ENCODE results near the gene COL12A1.

Gene COL12A1

GRCh38 chr6:75205776-75206575 is at the start of gene COL12A1:
TSS of gene COL12A1 (minus strand) at chr6:75206053. CDS start at chr6:75202792, 3,261 bp downstream.
- no peak for FAIRE-seq

- FAIRE-seq = no peak
These were observed 44.7 kb upstream of the COL12A1 start for GRCh38 chr6:75250552-75250951.

GRCh38 chr6:75249837-75250236 is 44.0 kb upstream of the COL12A1 start:
- no peak for FAIRE-seq

- FAIRE-seq = no peak
These were observed 40.5 kb upstream of the COL12A1 start for GRCh38 chr6:75246386-75246785.

- FAIRE-seq = no peak
These were observed 38.3 kb upstream of the COL12A1 start for GRCh38 chr6:75244063-75244584.

- FAIRE-seq = peak; percentile 98
These were observed 37.6 kb upstream of the COL12A1 start, which contains the start of gene COX7A2 for GRCh38 chr6:75243333-75244062. TSS of gene COX7A2 (minus strand) at chr6:75243801. CDS start at chr6:75243734, 67 bp downstream.

GRCh38 chr6:75236630-75237029 is 30.8 kb upstream of the COL12A1 start:
- FAIRE-seq = no peak

GRCh38 chr6:75235271-75235670 is 29.4 kb upstream of the COL12A1 start:
- no peak for FAIRE-seq

- FAIRE-seq = no peak
These were observed 28.4 kb upstream of the COL12A1 start for GRCh38 chr6:75234126-75234865.

- FAIRE-seq = no peak
These were observed 27.3 kb upstream of the COL12A1 start for GRCh38 chr6:75233092-75233615.

GRCh38 chr6:75230484-75231325 is 24.9 kb upstream of the COL12A1 start:
- FAIRE-seq = peak; percentile 64

GRCh38 chr6:75224303-75224926 is 18.6 kb upstream of the COL12A1 start:
- no peak for FAIRE-seq

GRCh38 chr6:75223428-75223827 is 17.6 kb upstream of the COL12A1 start:
- no peak for FAIRE-seq

- FAIRE-seq = peak; percentile 55
These were observed 16.4 kb upstream of the COL12A1 start for GRCh38 chr6:75222261-75222660.

GRCh38 chr6:75221116-75221515 is 15.3 kb upstream of the COL12A1 start:
- no peak for FAIRE-seq

- FAIRE-seq = no peak
These were observed 14.5 kb upstream of the COL12A1 start for GRCh38 chr6:75220357-75220756.

GRCh38 chr6:75219263-75219662 is 13.4 kb upstream of the COL12A1 start:
- no peak for FAIRE-seq

- FAIRE-seq = peak; percentile 93
These were observed 11.3 kb upstream of the COL12A1 start for GRCh38 chr6:75217193-75217592.

- no peak for FAIRE-seq
These were observed 9.4 kb upstream of the COL12A1 start for GRCh38 chr6:75215291-75215690.

- FAIRE-seq = no peak
These were observed 7.9 kb upstream of the COL12A1 start for GRCh38 chr6:75213732-75214131.

GRCh38 chr6:75213112-75213511 is 7.3 kb upstream of the COL12A1 start:
- FAIRE-seq = peak; percentile 37

All from endometrium (tissue), 2 donors.